ENCODE data around the gene RPS6KA3. TPM values are rescaled to one million over a fixed set of nuclear protein-coding genes. Genes with fewer than 3 reads are reported as not detected.

RPS6KA3 gene
- total and polyA plus RNA-seq, 4 donors, result 12.5 to 81.4 (median 39.3) TPM

DNA sequence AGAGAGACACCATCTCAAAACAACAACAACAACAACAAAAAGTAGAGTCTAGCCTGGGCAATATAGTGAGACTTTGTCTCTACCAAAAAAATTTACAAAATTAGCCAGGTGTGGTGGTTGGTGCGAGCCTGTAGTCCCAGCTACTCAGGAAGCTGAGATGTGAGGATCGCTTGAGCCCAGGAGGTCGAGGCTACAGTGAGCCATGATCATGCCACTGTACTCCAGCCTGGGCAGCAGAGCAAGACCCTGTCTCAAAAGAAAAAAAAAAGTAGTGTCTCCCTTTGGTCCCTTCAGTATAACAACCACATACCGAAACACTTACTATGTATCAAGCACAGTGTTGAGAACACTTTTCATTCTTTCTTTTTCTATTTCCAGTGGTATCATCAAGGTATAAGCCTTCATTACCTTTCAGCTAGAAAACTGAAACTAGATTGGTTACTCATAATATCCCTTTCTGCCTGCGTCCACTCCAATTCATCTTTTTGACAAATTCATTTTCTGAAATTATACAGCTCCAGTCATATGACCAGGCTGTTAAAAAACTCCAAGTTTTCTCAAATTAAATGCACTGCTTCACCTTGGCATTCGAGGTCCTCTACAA is 54.1 kb downstream of the RPS6KA3 start:
- TF ChIP-seq, protein P1, sequence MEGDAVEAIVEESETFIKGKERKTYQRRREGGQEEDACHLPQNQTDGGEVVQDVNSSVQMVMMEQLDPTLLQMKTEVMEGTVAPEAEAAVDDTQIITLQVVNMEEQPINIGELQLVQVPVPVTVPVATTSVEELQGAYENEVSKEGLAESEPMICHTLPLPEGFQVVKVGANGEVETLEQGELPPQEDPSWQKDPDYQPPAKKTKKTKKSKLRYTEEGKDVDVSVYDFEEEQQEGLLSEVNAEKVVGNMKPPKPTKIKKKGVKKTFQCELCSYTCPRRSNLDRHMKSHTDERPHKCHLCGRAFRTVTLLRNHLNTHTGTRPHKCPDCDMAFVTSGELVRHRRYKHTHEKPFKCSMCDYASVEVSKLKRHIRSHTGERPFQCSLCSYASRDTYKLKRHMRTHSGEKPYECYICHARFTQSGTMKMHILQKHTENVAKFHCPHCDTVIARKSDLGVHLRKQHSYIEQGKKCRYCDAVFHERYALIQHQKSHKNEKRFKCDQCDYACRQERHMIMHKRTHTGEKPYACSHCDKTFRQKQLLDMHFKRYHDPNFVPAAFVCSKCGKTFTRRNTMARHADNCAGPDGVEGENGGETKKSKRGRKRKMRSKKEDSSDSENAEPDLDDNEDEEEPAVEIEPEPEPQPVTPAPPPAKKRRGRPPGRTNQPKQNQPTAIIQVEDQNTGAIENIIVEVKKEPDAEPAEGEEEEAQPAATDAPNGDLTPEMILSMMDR (IDR thresholded peaks at IDR 0.05; ENCODE audit: control extremely low read depth, extremely low read depth), result no peak
- Histone ChIP-seq H3K9me3 (ENCODE audit: control insufficient read depth in 4 of 4, insufficient read depth in 3 of 4, low read length in 3 of 4) (no peaks in the 10 kb centered on the region), H3K27ac (ENCODE audit: low read depth in 1 of 2, low read length in 1 of 2) (no peak overlapping the region), H3K36me3 (ENCODE audit: control insufficient read depth in 4 of 4, insufficient read depth in 4 of 4, low read length in 4 of 4) (peaks cover 0 to 3% (median under 1%) of the 10 kb centered on the region in 4 donors), H3K4me3 (no peak overlapping the region), H3K27me3 (ENCODE audit: control insufficient read depth in 3 of 3, insufficient read depth in 3 of 3, low read length in 2 of 3) (peaks cover 0 to 54% (median 26%) of the 10 kb centered on the region in 3 donors), H3K4me1 (ENCODE audit: control insufficient read depth in 5 of 5, insufficient read depth in 5 of 5, low read length in 5 of 5) (peaks cover 0 to 3% (median 2%) of the 10 kb centered on the region in 5 donors), H3K9ac (ENCODE audit: insufficient read depth in 1 of 2, low read length in 2 of 2) (no peak overlapping the region)
- ATAC-seq (ENCODE audit: insufficient read depth, low FRiP score) (no peak), DNase-seq (no peak)
- 77 to 94% methylated on average over 6 of the region's 6 CpGs for WGBS, 2 donors

DNA sequence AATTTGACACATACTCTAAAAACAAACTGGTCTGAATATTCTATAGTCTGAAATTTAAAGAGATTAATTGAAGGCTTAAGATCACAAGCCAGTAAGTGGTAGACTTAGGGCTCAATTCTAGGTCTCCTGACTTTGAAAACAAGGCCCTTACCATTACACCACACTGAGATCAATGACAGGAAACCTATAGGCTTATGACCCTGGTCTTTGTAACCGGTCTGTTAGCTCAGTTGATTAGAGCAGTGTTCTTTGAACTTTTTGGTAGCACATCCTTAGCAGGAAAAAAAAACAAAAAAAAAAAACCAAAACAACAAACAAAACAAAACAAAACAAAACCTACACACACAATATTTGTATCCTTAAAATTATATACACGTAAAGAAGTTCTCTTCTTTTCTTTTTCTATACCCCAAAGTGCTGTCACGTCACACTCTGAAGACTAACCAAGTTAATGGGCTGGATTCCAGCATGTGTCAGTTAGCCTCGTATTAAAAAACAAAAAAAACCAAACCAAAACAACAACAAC is 55.4 kb downstream of the RPS6KA3 start:
- H3K4me1 ChIP-seq (ENCODE audit: control insufficient read depth in 5 of 5, insufficient read depth in 5 of 5, low read length in 5 of 5), result peaks cover 0 to 2% (median 0%) of the 10 kb centered on the region in 5 donors
- ATAC-seq (ENCODE audit: insufficient read depth, low FRiP score) (no peak), DNase-seq (no peak)
- H3K27ac ChIP-seq (ENCODE audit: low read depth in 1 of 2, low read length in 1 of 2), result no peak overlapping the region
- H3K9ac ChIP-seq (ENCODE audit: insufficient read depth in 1 of 2, low read length in 2 of 2), result no peak overlapping the region
- TF ChIP-seq, protein P1 (IDR thresholded peaks at IDR 0.05; ENCODE audit: control extremely low read depth, extremely low read depth), result no peak
- H3K27me3 ChIP-seq (ENCODE audit: control insufficient read depth in 3 of 3, insufficient read depth in 3 of 3, low read length in 2 of 3), result peaks cover 0 to 48% (median 30%) of the 10 kb centered on the region in 3 donors
- H3K9me3 ChIP-seq (ENCODE audit: control insufficient read depth in 4 of 4, insufficient read depth in 3 of 4, low read length in 3 of 4), result no peaks in the 10 kb centered on the region
- WGBS, 2 donors, result 62 to 83% methylated on average over 4 of the region's 4 CpGs
- H3K36me3 ChIP-seq (ENCODE audit: control insufficient read depth in 4 of 4, insufficient read depth in 4 of 4, low read length in 4 of 4), result peaks cover 0 to 3% (median under 1%) of the 10 kb centered on the region in 4 donors
- H3K4me3 ChIP-seq, result no peak overlapping the region

DNA sequence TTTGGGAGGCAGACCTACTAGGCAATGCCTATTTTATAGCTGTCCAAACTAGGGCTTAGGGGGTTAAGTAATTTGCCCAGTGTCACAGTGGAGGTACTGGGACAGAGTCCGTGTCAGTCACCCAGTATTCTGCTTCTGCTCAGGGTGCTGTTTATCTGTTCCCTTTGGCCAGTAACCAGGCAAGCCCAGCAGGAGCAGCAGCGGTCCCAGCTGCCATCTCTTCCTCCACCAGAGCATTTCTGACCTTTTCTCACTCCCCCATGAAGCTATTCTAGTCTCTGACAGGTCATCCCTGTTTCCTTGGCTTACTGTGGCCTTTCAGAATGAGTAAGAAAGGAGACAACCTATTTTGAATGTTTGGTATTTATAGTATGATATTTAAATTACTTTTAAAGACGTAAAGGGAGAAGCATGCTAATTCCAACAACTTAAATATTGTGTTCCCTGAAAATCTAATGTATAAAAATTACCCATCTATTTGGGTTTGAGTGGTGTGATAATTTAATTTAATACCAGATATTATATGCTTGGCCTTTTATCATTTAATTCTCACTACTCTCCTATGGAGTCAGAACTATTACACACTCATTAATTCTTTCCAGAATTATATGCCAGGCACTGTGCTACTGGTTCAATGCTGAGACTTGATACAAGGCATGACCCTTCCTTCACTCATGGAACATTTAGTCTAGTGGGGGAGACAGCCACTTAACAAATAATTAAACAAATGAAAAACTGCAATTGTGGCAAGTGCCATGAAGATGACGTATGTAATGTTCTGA is 60.6 kb downstream of the RPS6KA3 start:
- H3K4me3 ChIP-seq, result no peak overlapping the region
- H3K27me3 ChIP-seq (ENCODE audit: control insufficient read depth in 3 of 3, insufficient read depth in 3 of 3, low read length in 2 of 3), result peaks cover 0 to 43% (median 29%) of the 10 kb centered on the region in 3 donors
- no peak overlapping the region for H3K27ac ChIP-seq (ENCODE audit: low read depth in 1 of 2, low read length in 1 of 2)
- H3K9me3 ChIP-seq (ENCODE audit: control insufficient read depth in 4 of 4, insufficient read depth in 3 of 4, low read length in 3 of 4), result peaks cover 0 to 1% (median 0%) of the 10 kb centered on the region in 4 donors
- H3K4me1 ChIP-seq (ENCODE audit: control insufficient read depth in 5 of 5, insufficient read depth in 5 of 5, low read length in 5 of 5), result peaks cover 0 to 2% (median 0%) of the 10 kb centered on the region in 5 donors
- H3K36me3 ChIP-seq (ENCODE audit: control insufficient read depth in 4 of 4, insufficient read depth in 4 of 4, low read length in 4 of 4), result peaks cover 0 to 2% (median under 1%) of the 10 kb centered on the region in 4 donors
- 60 to 87% methylated on average over 4 of the region's 4 CpGs for WGBS, 2 donors
- DNase-seq, result no peak
- H3K9ac ChIP-seq (ENCODE audit: insufficient read depth in 1 of 2, low read length in 2 of 2), result no peak overlapping the region
- no peak for ATAC-seq (ENCODE audit: insufficient read depth, low FRiP score)
- TF ChIP-seq, protein P1 (IDR thresholded peaks at IDR 0.05; ENCODE audit: control extremely low read depth, extremely low read depth), result no peak
